ENCODE measurements around the gene TPH1.

GRCh38 chr11:18027475-18027874 lies 18.6 kb downstream of the TPH1 start:
- TF ChIP-seq CTCF (IDR thresholded peaks at IDR 0.05 in 4 of 5, conservative IDR thresholded peaks at IDR 0.05 in 1 of 5) (no peak), POLR2A (IDR thresholded peaks at IDR 0.05) (no peak)

Measured in gastrocnemius medialis (tissue), 4 donors.